ENCODE measurements around the gene TRABD2B. TPM values are rescaled to one million over a fixed set of nuclear protein-coding genes. Genes with fewer than 3 reads are reported as not detected.

TRABD2B gene
- total and polyA plus RNA-seq, 2 of the 13 experiments (the other 11 are each of a cell fraction or from before 2014, with no cell fraction given) = 0.04 TPM; not detected in 1

DNA sequence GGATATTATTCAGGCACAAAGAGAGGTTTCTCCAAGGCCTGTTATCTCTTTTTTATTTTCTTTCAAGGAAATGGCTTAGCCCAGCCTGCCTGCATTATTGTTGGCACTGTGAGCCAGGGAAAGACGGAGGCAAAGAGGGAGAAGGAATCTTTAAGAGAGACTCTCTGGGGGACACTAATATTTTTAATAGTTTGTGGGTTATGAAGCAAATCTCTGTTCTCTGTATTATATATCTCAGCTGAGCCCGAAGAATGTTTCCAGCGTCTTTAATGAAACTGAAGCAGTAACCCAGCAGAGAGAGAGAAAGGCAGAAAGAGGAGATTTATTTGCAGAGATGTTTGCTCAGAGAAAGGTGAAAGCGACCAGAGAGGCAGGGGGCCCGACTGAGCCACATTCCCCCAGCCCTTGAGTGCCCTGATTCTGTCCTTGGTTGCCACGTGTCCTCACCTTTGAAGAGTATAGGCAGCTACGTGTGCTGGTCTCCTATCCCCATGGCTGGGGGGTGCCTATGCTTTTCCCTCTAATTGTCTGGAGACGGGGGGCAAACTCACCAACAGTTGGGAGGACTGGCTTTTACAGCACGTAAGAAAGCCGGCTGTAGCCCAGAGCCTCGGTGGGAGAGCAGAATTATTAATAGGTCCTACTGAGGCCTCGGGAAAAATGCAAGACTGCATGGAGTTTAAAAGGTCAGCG lies 166.4 kb downstream of the TRABD2B start (continued):
- TF ChIP-seq, protein P1, sequence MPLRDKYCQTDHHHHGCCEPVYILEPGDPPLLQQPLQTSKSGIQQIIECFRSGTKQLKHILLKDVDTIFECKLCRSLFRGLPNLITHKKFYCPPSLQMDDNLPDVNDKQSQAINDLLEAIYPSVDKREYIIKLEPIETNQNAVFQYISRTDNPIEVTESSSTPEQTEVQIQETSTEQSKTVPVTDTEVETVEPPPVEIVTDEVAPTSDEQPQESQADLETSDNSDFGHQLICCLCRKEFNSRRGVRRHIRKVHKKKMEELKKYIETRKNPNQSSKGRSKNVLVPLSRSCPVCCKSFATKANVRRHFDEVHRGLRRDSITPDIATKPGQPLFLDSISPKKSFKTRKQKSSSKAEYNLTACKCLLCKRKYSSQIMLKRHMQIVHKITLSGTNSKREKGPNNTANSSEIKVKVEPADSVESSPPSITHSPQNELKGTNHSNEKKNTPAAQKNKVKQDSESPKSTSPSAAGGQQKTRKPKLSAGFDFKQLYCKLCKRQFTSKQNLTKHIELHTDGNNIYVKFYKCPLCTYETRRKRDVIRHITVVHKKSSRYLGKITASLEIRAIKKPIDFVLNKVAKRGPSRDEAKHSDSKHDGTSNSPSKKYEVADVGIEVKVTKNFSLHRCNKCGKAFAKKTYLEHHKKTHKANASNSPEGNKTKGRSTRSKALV (CRISPR knock-in tag; IDR thresholded peaks at IDR 0.05) = no peak
- TF ChIP-seq ZSCAN20 (CRISPR knock-in tag; IDR thresholded peaks at IDR 0.05; ENCODE audit: borderline replicate concordance) = no peak

DNA sequence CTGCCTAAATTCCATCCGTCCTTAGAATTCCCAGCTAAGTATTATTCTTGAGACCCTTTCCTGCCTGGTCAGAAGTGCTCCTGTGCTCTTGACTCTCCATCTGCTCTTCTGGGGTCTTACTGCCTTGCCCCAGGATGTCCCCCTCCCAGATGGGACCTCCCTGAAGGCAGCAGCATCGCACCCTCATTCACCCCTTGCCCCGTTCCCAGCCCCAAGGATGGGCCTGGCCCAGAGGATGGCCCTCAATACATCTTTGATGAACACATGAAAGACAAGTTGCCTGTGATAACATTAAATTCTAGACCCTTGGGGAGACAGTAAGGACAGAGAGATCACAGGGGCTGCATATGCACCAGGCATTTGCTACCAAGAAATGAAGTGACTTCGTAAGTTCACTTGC lies 167.2 kb downstream of the TRABD2B start:
- no peak for FAIRE-seq

DNA sequence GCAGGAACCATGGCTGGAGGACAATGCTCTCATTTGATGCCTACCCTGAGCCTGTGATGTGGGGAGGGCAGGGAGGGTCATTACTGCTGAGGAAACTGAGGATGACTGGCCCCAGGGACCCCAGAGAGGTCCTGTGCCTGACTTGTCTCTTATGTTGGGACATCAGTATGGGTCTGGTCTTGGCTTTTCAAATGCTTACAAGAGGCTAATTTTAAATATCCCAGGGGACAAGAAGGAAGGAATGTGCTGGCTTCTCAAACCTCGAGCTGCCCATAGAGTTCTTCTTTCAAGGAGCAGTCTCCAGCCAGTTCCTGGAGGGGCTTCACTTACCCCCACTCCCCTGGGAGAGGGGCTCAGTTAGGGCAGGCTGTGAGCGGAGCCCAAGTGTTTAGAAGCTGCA lies 168.2 kb downstream of the TRABD2B start:
- TF ChIP-seq MATR3 (CRISPR knock-in tag; IDR thresholded peaks at IDR 0.05) (no peak), XBP1 (CRISPR knock-in tag; IDR thresholded peaks at IDR 0.05) (no peak), MAF1 (CRISPR knock-in tag; IDR thresholded peaks at IDR 0.05; ENCODE audit: borderline replicate concordance) (no peak), ZNF781 (CRISPR knock-in tag; IDR thresholded peaks at IDR 0.05; ENCODE audit: borderline replicate concordance, not compliant biosample characterization) (no peak), PHB2 (IDR thresholded peaks at IDR 0.05; ENCODE audit: partially characterized antibody) (no peak), NFATC3 (CRISPR knock-in tag; IDR thresholded peaks at IDR 0.05) (no peak)
- TF ChIP-seq, protein P2, sequence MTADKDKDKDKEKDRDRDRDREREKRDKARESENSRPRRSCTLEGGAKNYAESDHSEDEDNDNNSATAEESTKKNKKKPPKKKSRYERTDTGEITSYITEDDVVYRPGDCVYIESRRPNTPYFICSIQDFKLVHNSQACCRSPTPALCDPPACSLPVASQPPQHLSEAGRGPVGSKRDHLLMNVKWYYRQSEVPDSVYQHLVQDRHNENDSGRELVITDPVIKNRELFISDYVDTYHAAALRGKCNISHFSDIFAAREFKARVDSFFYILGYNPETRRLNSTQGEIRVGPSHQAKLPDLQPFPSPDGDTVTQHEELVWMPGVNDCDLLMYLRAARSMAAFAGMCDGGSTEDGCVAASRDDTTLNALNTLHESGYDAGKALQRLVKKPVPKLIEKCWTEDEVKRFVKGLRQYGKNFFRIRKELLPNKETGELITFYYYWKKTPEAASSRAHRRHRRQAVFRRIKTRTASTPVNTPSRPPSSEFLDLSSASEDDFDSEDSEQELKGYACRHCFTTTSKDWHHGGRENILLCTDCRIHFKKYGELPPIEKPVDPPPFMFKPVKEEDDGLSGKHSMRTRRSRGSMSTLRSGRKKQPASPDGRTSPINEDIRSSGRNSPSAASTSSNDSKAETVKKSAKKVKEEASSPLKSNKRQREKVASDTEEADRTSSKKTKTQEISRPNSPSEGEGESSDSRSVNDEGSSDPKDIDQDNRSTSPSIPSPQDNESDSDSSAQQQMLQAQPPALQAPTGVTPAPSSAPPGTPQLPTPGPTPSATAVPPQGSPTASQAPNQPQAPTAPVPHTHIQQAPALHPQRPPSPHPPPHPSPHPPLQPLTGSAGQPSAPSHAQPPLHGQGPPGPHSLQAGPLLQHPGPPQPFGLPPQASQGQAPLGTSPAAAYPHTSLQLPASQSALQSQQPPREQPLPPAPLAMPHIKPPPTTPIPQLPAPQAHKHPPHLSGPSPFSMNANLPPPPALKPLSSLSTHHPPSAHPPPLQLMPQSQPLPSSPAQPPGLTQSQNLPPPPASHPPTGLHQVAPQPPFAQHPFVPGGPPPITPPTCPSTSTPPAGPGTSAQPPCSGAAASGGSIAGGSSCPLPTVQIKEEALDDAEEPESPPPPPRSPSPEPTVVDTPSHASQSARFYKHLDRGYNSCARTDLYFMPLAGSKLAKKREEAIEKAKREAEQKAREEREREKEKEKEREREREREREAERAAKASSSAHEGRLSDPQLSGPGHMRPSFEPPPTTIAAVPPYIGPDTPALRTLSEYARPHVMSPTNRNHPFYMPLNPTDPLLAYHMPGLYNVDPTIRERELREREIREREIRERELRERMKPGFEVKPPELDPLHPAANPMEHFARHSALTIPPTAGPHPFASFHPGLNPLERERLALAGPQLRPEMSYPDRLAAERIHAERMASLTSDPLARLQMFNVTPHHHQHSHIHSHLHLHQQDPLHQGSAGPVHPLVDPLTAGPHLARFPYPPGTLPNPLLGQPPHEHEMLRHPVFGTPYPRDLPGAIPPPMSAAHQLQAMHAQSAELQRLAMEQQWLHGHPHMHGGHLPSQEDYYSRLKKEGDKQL (CRISPR knock-in tag; IDR thresholded peaks at IDR 0.05; ENCODE audit: low read depth) = no peak
- FAIRE-seq (no peak), ATAC-seq (no peak), DNase-seq (ENCODE audit: low spot score) (no peak)
- H3K36me3 ChIP-seq (replicated peaks in 1 of 2; ENCODE audit: control insufficient read depth in 1 of 2, insufficient read depth in 2 of 2, low read length in 2 of 2) = no peaks in the 10 kb centered on the region
- no peak overlapping the region for H3K9ac ChIP-seq (ENCODE audit: insufficient read depth, low read depth, low read length)
- no peak overlapping the region for H3K27ac ChIP-seq (ENCODE audit: extremely low read length, insufficient read depth, low read length)
- ChIA-PET CTCF (ENCODE audit: low intra/inter-chr PET ratio, low total read pairs) (no interaction called here), POLR2A (no interaction called here)
- intact Hi-C loops (cut with micrococcal nuclease; ENCODE audit: unreplicated experiment) = no loop called here
- H3K4me1 ChIP-seq (ENCODE audit: insufficient read depth, low read length) = peaks cover 58% of the 10 kb centered on the region
- no peak overlapping the region for H3K4me2 ChIP-seq (ENCODE audit: low read depth, low read length)
- H2AFZ ChIP-seq (ENCODE audit: low read length) = no peak overlapping the region
- BruUV-seq (replicated peaks) = no TSS peak
- H3K9me3 ChIP-seq (ENCODE audit: low read length) = no peaks in the 10 kb centered on the region
- in situ Hi-C loops (cut with HindIII; ENCODE audit: extremely low pct_ligation_motif_present, low pct_unique_long_range_greater_than_20kb) = no loop called here
- no peaks in the 10 kb centered on the region for H3K79me2 ChIP-seq (ENCODE audit: insufficient read depth, low read length)
- H3K27me3 ChIP-seq (ENCODE audit: control insufficient read depth in 1 of 2, insufficient read depth in 2 of 2, low read length in 2 of 2) = no peaks in the 10 kb centered on the region
- WGBS (ENCODE audit: low lambda C conversion rate) = 80% methylated on average over 2 of the region's 2 CpGs
- no peak overlapping the region for H3K4me3 ChIP-seq (replicated peaks in 1 of 3; ENCODE audit: insufficient read depth in 1 of 3, low read depth in 2 of 3, low read length in 3 of 3)
- H4K20me1 ChIP-seq (ENCODE audit: insufficient read depth, low read length) = no peaks in the 10 kb centered on the region

More for the DNA sequence above, 167.2 kb downstream of the TRABD2B start:
- Histone ChIP-seq H3K27me3 (ENCODE audit: control insufficient read depth in 1 of 2, insufficient read depth in 2 of 2, low read length in 2 of 2) (no peaks in the 10 kb centered on the region), H3K79me2 (ENCODE audit: insufficient read depth, low read length) (no peaks in the 10 kb centered on the region), H3K36me3 (replicated peaks in 1 of 2; ENCODE audit: control insufficient read depth in 1 of 2, insufficient read depth in 2 of 2, low read length in 2 of 2) (no peaks in the 10 kb centered on the region), H3K9ac (ENCODE audit: insufficient read depth, low read depth, low read length) (no peak overlapping the region), H3K27ac (ENCODE audit: extremely low read length, insufficient read depth, low read length) (no peak overlapping the region), H3K4me1 (ENCODE audit: insufficient read depth, low read length) (peaks cover 58% of the 10 kb centered on the region), H3K4me3 (replicated peaks in 1 of 3; ENCODE audit: insufficient read depth in 1 of 3, low read depth in 2 of 3, low read length in 3 of 3) (no peak overlapping the region), H2AFZ (ENCODE audit: low read length) (no peak overlapping the region), H3K4me2 (ENCODE audit: low read depth, low read length) (no peak overlapping the region), H4K20me1 (ENCODE audit: insufficient read depth, low read length) (no peaks in the 10 kb centered on the region), H3K9me3 (ENCODE audit: low read length) (0 out of 2 replicates have a peak, but pooled peaks cover under 1% of the 10 kb centered on the region)
- 80% methylated on average over 4 of the region's 4 CpGs for WGBS (ENCODE audit: low lambda C conversion rate)
- no TSS peak for BruUV-seq (replicated peaks)
- no peak for TF ChIP-seq SNAPC2 (CRISPR knock-in tag; IDR thresholded peaks at IDR 0.05)
- in situ Hi-C loops (cut with HindIII; ENCODE audit: extremely low pct_ligation_motif_present, low pct_unique_long_range_greater_than_20kb) = no loop called here
- intact Hi-C loops (cut with micrococcal nuclease; ENCODE audit: unreplicated experiment) = no loop called here
- DNase-seq (ENCODE audit: low spot score) = no peak
- no peak for ATAC-seq
- POLR2A ChIA-PET = no interaction called here
- CTCF ChIA-PET (ENCODE audit: low intra/inter-chr PET ratio, low total read pairs) = no interaction called here
